Endothelial cell of umbilical vein (primary cell): Measurements from ENCODE around the gene FAM222A. TPM values are rescaled to one million over a fixed set of nuclear protein-coding genes. Genes with fewer than 3 reads are reported as not detected.

Experiments used
- BruUV-seq: library from RNA; stranded (reverse); fragments of 400-500 nt; replicated peaks from 2 replicates; lab custom pipeline; 2021; lab: Mats Ljungman, UMichigan
- CTCF ChIA-PET: fragments of 300-600, 350-600 bp; sonication (Branson Sonifier 250); formaldehyde crosslinking; loops from one replicate; lab custom pipeline; 2021; ENCODE audit warnings: antibody characterized with exemption, inconsistent platforms; lab: Charles Lee
- POLR2A ChIA-PET: fragments of 300-600, 350-600 bp; sonication (Branson Sonifier 250); formaldehyde crosslinking; loops from one replicate; lab custom pipeline; 2021; ENCODE audit warnings: antibody characterized with exemption, inconsistent platforms; lab: Charles Lee
- DNase-seq: peaks from one replicate; pipeline ENCODE4 v3.0.0-alpha.2; 2011; ENCODE audit warnings: low read depth, low spot score
- FAIRE-seq: peaks from 2 replicates; lab custom pipeline; 2011; peaks lifted over from hg19 to GRCh38; lab: Jason Lieb, UNC
- H2AFZ ChIP-seq: 2 replicates; pipeline ENCODE4 v1.6.0; 2012; ENCODE audit warnings: low read depth, low read length, control low read depth, inconsistent platforms
- H3K27ac ChIP-seq: 2 replicates; pipeline ENCODE4 v1.5.1; 2011; ENCODE audit warnings: low read depth, mild to moderate bottlenecking, control low read depth, low read length, moderate library complexity; ENCODE audit not compliant: insufficient read depth
- H3K27me3 ChIP-seq, 2 experiments: 2 replicates each; pipeline versions ENCODE4 v1.6.0 to v1.6.1; 2011; ENCODE audit warnings: low read length in 2 of 2, mixed read lengths in 1 of 2; ENCODE audit not compliant: control insufficient read depth in 2 of 2, insufficient read depth in 2 of 2
- H3K36me3 ChIP-seq, 2 experiments: 2 replicates in 1 of 2; 3 replicates in 1 of 2; pipeline ENCODE4 v1.5.1; 2011; ENCODE audit warnings: low read length in 2 of 2, mild to moderate bottlenecking in 1 of 2, moderate library complexity in 1 of 2; ENCODE audit not compliant: control insufficient read depth in 2 of 2, insufficient read depth in 2 of 2; ENCODE audit errors: extremely low read depth in 1 of 2
- H3K4me1 ChIP-seq: 3 replicates; pipeline ENCODE4 v1.5.1; 2011; ENCODE audit warnings: mild to moderate bottlenecking, low read length; ENCODE audit not compliant: control insufficient read depth, insufficient read depth; ENCODE audit errors: extremely low read depth
- H3K4me2 ChIP-seq: 2 replicates; pipeline ENCODE4 v1.6.1; 2011; ENCODE audit warnings: low read length, control low read depth, mixed read lengths; ENCODE audit not compliant: insufficient read depth
- H3K4me3 ChIP-seq, 3 experiments: fragments of 200-600 bp in 1 of 3; sonication (generic), shearing (Covaris generic) in 1 of 3; replicated peaks in 1 of 3; 2 replicates each; pipeline ENCODE4 v1.5.1; 2011 to 2016; ENCODE audit warnings: control low read depth in 3 of 3, low read length in 3 of 3, mild to moderate bottlenecking in 2 of 3, inconsistent platforms in 1 of 3, low read depth in 1 of 3, moderate library complexity in 1 of 3; ENCODE audit not compliant: insufficient read depth in 1 of 3
- H3K79me2 ChIP-seq: 2 replicates; pipeline ENCODE4 v1.6.0; 2012; ENCODE audit warnings: low read length, inconsistent platforms; ENCODE audit not compliant: control insufficient read depth, insufficient read depth
- H3K9ac ChIP-seq: replicated peaks from 2 replicates; pipeline ENCODE3; 2011; ENCODE audit warnings: low read length, control low read depth; ENCODE audit not compliant: insufficient read depth; ENCODE audit errors: extremely low read depth
- H3K9me1 ChIP-seq: replicated peaks from 3 replicates; pipeline ENCODE4 v1.6.0; 2011; ENCODE audit warnings: mild to moderate bottlenecking, low read length; ENCODE audit not compliant: control insufficient read depth, insufficient read depth; ENCODE audit errors: extremely low read depth
- H3K9me3 ChIP-seq: replicated peaks from 2 replicates; pipeline ENCODE4 v1.5.1; 2012; ENCODE audit warnings: low read length, inconsistent platforms; ENCODE audit not compliant: control insufficient read depth, insufficient read depth
- H4K20me1 ChIP-seq: replicated peaks from 2 replicates; pipeline ENCODE3; 2011; ENCODE audit warnings: mild to moderate bottlenecking, low read length; ENCODE audit not compliant: control insufficient read depth, insufficient read depth; ENCODE audit errors: extremely low read depth
- CTCF ChIP-seq, 2 donors: IDR thresholded peaks; 1 replicate in 1 of 2; 2 replicates in 1 of 2; pipeline ENCODE4 v1.5.1; 2011; ENCODE audit warnings: low read length in 2 of 2, mild to moderate bottlenecking in 2 of 2, moderate library complexity in 2 of 2, control low read depth in 1 of 2, inconsistent platforms in 1 of 2, low read depth in 1 of 2; ENCODE audit not compliant: insufficient read depth in 1 of 2; ENCODE audit errors: extremely low read depth in 1 of 2
- EZH2 ChIP-seq: IDR thresholded peaks from 2 replicates; pipeline ENCODE4 v1.6.1; 2012; ENCODE audit warnings: borderline replicate concordance, low read depth, mild to moderate bottlenecking, moderate library complexity, low read length, inconsistent platforms; ENCODE audit not compliant: severe bottlenecking
- FOS ChIP-seq: IDR thresholded peaks from 2 replicates; pipeline ENCODE4 v1.6.1; 2011; ENCODE audit warnings: mild to moderate bottlenecking, low read length, moderate library complexity, borderline replicate concordance; ENCODE audit not compliant: insufficient read depth
- GATA2 ChIP-seq: IDR thresholded peaks from 2 replicates; pipeline ENCODE4 v1.7.0; 2011; ENCODE audit warnings: low read depth, mild to moderate bottlenecking, moderate library complexity, mixed read lengths, low read length; ENCODE audit not compliant: insufficient read length, insufficient read depth
- JUN ChIP-seq: IDR thresholded peaks from 2 replicates; pipeline ENCODE4 v1.6.1; 2011; ENCODE audit warnings: borderline replicate concordance, low read depth; ENCODE audit not compliant: insufficient read length, insufficient read depth
- MAX ChIP-seq: IDR thresholded peaks from 2 replicates; pipeline ENCODE4 v1.6.1; 2011; ENCODE audit not compliant: insufficient read depth, insufficient read length
- MYC ChIP-seq: IDR thresholded peaks from one replicate; pipeline ENCODE4 v1.6.1; 2011; ENCODE audit warnings: mild to moderate bottlenecking, low read depth, low read length
- POLR2A ChIP-seq: IDR thresholded peaks from 2 replicates; pipeline ENCODE4 v1.6.1; 2012; ENCODE audit warnings: low read depth, mild to moderate bottlenecking, control low read depth, low read length
- POLR2AphosphoS5 ChIP-seq: IDR thresholded peaks from 2 replicates; pipeline ENCODE4 v1.6.1; 2012; ENCODE audit warnings: low read depth, mild to moderate bottlenecking, control low read depth, low read length, moderate library complexity; ENCODE audit not compliant: insufficient read depth
- dilution Hi-C: fragments of 300-500 bp; cut with MboI; formaldehyde crosslinking; loops from one replicate; pipeline ENCODE4 v1.15.0; 2019; ENCODE audit warnings: low sequenced_read_pairs; ENCODE audit not compliant: extremely low pct_ligation_motif_present
- intact Hi-C: fragments of 100-400 bp; cut with micrococcal nuclease; formaldehyde crosslinking; loops from one replicate; pipeline ENCODE4 v1.10.0; 2022
- polyA plus RNA-seq, 4 experiments: library from polyadenylated mRNA; depleted of rRNA in 3 of 4; stranded (reverse) in 3 of 4; unstranded in 1 of 4; fragments of >200 nt; gene quantifications; 2 replicates each; pipeline versions ENCODE4 v1.2.1 to v1.2.3, GENCODE V29; 2011 to 2012; ENCODE audit warnings: missing spikeins in 1 of 4
- total RNA-seq: library from RNA; stranded (reverse); gene quantifications from 2 replicates; pipeline ENCODE4 v1.2.3, GENCODE V29; 2021

FAM222A gene
- total and polyA plus RNA-seq, 2 donors (not counting 3 experiments of a cell fraction or from before 2014, with no cell fraction given) = 0.62 to 1.7 TPM

- Histone ChIP-seq H2AFZ (no peak overlapping the region), H3K9ac (no peak overlapping the region), H3K4me2 (no peak overlapping the region), H3K4me1 (no peaks in the 10 kb centered on the region), H3K4me3 (no peak overlapping the region), H3K79me2 (no peaks in the 10 kb centered on the region), H3K27ac (no peak overlapping the region), H4K20me1 (no peaks in the 10 kb centered on the region), H3K9me1 (no peaks in the 10 kb centered on the region), H3K36me3 (no peaks in the 10 kb centered on the region), H3K9me3 (no peaks in the 10 kb centered on the region), H3K27me3 (peaks cover 0 to 6% of the 10 kb centered on the region in 2 experiments)
- no peak for DNase-seq
- BruUV-seq = no TSS peak
- dilution Hi-C loops = no loop called here
- TF ChIP-seq MYC (no peak), POLR2AphosphoS5 (no peak), GATA2 (no peak), JUN (no peak), EZH2 (no peak), POLR2A (no peak), CTCF (IDR thresholded peaks at IDR 0.05; ENCODE audit: extremely low read depth in 1 of 2, insufficient read depth in 1 of 2, low read depth in 1 of 2, low read length in 2 of 2) (no peak), FOS (no peak), MAX (no peak)
- CTCF ChIA-PET = no interaction called here
- POLR2A ChIA-PET = no interaction called here
- intact Hi-C loops = no loop called here
- FAIRE-seq = no peak
Observed at GRCh38 chr12:109695416-109695815, 18.2 kb upstream of the FAM222A start.
